Colon (tissue), 2 donors: ENCODE measurements around the gene SPATA46.

ENCODE experiments used
- FAIRE-seq: peaks from 2 replicates; lab custom pipeline; 2012; peaks lifted over from hg19 to GRCh38; lab: Jason Lieb, UNC
- donor health status: control.
- donor health status: control.

The SPATA46 gene

GRCh38 chr1:162374406-162374805 is 2.2 kb downstream of the SPATA46 start:
- FAIRE-seq = no peak

DNA sequence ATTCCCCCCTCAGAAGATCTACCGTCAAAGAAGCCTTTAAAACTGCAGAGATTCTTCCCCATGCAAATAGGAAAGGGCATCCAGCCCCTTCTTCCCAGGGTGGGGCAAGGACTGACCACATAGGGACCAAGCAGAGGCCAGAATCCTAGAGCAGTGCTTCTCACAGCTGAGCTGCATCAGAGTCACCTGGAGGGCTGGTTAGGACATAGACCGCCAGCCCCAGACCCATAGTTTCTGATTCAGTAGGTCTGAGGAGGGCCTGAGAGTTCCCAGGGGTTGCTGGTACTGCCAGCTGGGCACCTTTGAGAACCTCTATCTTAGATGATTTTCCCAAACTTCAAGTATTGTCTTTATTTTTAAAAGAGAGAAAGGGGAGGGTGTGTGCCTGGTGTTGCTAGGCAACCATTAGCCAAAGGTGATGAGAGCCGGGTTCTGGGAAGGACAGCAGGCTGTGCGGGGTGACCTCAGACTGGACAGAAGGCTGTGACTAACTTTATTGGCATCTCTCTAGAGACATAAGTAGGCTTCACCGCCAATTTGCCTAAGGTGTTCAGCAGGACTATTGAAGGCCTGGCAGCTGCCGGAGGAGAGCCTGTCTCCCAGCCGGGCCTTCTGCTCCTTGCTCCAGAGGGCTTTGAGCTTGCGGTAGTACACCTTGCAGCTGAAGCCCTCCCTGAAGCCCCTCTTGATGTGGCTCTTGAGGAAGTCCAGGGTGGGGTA is 3.0 kb downstream of the SPATA46 start:
- no peak for FAIRE-seq

DNA sequence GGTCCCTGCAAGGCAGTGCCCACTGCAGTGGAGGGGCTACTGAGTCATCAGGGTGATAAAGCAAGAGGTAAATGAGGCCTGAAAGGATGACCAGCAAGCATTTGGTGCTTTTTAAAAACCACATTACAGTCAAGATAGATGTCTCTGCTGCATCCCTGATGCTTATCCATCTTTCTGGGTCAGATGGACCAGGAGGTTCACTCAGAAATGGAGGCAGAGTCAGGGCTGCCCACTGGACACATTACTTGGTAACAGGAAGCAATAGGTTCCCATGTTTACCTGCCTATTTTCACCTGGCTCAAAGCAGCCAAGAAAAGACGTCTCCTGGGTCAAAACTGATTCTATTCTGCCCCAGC is 3.6 kb downstream of the SPATA46 start:
- no peak for FAIRE-seq

DNA sequence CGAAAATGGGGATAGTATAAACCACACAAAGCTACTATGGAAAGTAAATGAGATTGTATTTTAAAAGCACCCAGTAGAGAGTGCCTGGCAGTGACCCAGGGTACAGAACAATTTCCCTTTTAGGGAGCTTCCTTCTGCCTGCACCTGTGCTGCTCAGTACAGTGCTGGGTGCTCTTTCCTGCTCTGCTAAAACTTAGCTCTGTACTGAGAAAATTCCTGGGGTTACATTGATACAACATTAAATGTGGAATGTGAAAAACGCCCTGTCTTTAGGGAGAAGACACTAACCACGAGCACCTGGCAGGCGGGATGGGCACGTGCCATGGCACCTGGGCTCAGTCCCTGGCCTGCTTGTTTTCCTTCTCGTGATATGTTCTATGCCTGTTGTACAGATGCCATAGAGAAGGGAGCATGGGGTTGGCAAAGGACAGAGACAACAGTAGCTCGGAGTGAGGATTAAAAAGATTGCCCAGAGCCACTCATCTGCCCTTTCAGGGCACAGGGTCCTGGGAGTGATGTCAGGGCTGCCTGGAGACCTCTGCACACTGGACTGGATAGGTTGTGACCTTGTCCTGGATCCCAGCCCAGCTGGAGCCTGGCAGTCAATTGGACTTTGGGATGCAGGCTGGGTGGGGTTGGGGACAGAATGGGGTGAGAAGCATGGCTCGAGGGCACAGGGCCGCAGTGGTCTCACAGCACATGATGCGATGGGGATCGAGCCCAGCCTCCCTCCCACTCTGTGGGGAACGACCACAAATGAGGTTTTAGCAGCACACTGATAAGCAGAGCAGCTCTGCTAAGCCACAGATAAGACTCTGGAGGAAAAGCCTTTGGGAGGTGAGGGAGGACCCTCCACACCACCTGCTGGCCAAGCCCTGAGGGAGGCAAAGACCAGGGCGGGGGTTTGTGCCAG is 4.2 kb downstream of the SPATA46 start:
- no peak for FAIRE-seq

- no peak for FAIRE-seq
Measured at GRCh38 chr1:162371611-162372010, 5.0 kb downstream of the SPATA46 start.

GRCh38 chr1:162370721-162371120 is 5.9 kb downstream of the SPATA46 start:
- FAIRE-seq = no peak

DNA sequence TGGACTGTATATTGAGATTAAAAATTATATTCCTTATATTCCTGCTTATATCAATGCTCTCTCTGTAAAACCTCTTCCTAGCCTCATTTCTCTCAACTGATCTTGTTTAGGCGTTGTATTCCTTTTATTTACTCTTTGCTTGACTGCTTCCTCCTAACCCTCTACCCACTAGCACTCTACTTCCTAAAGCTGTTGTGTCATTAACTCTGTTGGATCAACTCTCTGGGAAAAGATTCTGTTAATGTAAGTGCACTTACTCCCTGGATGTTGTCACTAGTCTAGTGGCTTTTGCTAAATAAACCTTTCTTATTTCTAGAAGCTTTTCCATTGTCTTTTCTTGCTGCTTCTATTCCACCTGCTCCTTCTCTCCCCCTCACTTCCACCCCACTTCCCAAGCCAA is 6.5 kb downstream of the SPATA46 start:
- FAIRE-seq = no peak

DNA sequence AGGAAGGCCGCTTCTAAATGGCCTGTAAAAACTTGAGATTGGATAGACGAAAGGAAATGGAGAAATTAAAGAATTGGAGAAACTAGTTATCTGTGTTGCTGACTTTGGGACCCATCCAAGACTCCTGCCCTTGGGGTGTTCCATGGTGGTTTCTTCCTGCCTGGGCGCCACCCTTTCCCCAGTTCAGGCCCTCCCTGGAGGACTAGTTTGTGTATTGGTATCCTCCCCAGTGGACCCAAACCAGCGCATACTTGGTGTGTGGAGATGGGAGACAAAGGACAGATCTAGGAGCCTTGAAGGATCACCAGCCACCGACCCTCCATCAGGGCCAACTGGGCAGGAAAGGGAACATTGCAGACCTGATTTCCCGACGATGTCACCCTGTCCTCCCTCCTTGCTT is 7.1 kb downstream of the SPATA46 start:
- FAIRE-seq = no peak

- no peak for FAIRE-seq
Measured at GRCh38 chr1:162368451-162368850, 8.2 kb downstream of the SPATA46 start.

GRCh38 chr1:162367772-162368171 is 8.9 kb downstream of the SPATA46 start:
- no peak for FAIRE-seq

DNA sequence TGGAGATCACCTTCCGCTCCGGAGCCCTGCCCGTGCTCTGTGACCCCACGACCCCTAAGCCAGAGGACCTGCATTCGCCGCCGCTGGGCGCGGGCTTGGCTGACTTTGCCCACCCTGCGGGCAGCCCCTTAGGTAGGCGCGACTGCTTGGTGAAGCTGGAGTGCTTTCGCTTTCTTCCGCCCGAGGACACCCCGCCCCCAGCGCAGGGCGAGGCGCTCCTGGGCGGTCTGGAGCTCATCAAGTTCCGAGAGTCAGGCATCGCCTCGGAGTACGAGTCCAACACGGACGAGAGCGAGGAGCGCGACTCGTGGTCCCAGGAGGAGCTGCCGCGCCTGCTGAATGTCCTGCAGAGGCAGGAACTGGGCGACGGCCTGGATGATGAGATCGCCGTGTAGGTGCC is 9.6 kb downstream of the SPATA46 start:
- FAIRE-seq = no peak

DNA sequence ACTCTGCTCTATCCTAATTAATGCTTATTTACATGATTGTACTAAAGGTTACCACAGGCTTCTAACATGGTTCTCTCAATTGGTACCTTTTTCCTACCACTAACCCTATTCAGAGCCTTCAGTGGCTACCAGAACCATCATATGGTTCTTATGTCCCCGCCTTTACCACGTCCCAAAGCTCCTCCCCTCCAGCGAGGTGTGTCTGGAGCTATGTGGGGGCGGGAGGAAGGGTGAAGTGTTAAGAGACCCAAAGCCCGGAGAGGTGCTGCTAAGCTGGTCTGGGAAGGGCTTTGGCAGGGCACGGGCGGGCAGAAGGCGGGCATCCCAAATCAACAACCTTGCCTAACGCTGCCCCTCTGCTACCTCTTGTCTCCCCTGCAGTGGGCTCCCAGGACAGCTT is 10.0 kb downstream of the SPATA46 start:
- no peak for FAIRE-seq

- FAIRE-seq = no peak
Measured at GRCh38 chr1:162366149-162366548, 10.5 kb downstream of the SPATA46 start.

GRCh38 chr1:162365284-162366020 is 11.2 kb downstream of the SPATA46 start:
- FAIRE-seq = no peak

DNA sequence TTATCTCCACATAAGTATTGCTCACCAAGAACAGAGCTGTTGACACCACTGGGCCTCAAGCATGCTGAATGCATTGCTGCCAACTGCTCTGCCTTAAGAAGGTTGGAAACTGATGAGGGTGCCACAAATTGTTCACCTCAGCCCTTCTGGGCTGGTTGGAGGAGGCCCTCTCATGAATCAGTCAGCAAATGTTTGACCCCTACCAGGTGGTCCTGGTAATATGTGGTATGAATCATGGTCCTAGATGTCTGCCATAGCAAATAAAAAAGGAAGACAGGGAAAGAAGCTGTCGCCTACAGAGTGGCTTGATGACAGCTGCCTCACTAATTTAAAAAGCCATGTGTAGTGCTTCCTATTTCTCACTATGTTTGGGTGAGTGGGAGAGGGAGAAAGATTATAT is 12.2 kb downstream of the SPATA46 start:
- no peak for FAIRE-seq

- FAIRE-seq = no peak
Measured at GRCh38 chr1:162363823-162364222, 12.8 kb downstream of the SPATA46 start.

GRCh38 chr1:162361349-162361748 is 15.3 kb downstream of the SPATA46 start:
- FAIRE-seq = no peak

- FAIRE-seq = no peak
Measured at GRCh38 chr1:162360874-162361260, 15.8 kb downstream of the SPATA46 start.

- no peak for FAIRE-seq
Measured at GRCh38 chr1:162360237-162360873, 16.3 kb downstream of the SPATA46 start.

DNA sequence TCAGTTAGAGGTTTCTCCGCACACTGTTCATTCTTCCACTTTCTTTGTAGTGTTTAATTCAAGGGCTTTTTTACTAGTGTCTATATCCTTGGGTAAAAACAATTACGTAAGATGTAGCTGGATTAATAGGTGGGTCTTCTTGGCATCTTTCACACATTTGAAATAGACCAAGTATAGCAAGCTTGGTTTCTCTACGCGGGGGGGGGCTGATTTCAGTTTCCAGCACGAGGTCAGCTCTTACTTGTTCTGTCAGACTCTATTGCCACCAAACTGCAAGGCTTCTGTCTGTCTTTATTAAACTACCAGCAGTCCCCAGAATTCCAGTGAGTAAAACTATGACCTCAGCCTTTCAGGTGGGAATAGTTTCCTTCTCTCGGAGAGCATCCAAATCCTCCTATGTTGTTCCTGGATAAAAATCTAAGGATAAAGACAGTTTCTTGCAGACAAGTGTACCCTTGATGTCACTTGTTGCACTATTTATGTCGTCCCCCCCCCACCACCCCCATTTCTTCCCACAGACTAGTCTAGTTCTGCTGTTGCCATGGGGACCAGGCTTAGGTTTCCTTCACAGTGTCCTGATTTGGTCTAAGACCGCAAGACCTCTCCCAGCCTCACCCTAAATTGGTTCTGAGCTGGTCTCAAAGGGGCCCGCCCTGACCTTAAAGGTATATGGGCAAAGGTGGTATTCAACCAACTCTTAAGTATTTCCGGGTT is 17.0 kb downstream of the SPATA46 start:
- no peak for FAIRE-seq

- FAIRE-seq = no peak
Measured at GRCh38 chr1:162358928-162359327, 17.7 kb downstream of the SPATA46 start.
